Activated CD8-positive, alpha-beta memory T cell treated with anti-CD3 and anti-CD28 coated beads, Interleukin-2, amount 10 ng/mL, durations not matched to agents 7 days and 5 days (primary cell): ENCODE measurements around the gene KMT5B. TPM values are rescaled to one million over a fixed set of nuclear protein-coding genes. Genes with fewer than 3 reads are reported as not detected.

ENCODE experiments used
- ATAC-seq: fragments of 150-1000 bp; cut with Tn5 transposase; one replicate; pipeline ENCODE4 v1.10.0; 2021; ENCODE audit warnings: moderate library complexity
- CTCF ChIA-PET: fragments of 350-600 bp; sonication (Branson Sonifier 250); formaldehyde crosslinking; loops from one replicate; lab custom pipeline; 2021; ENCODE audit warnings: antibody characterized with exemption; lab: Charles Lee
- DNase-seq: peaks from one replicate; pipeline ENCODE4 v3.0.0-alpha.2; 2020
- H3K27ac Mint-ChIP-seq: one replicate; pipeline ENCODE4 v1.8.0; 2021; ENCODE audit warnings: mild to moderate bottlenecking, mixed read lengths
- H3K27me3 Mint-ChIP-seq: one replicate; pipeline ENCODE4 v1.8.0; 2021; ENCODE audit warnings: mixed read lengths
- H3K36me3 Mint-ChIP-seq: one replicate; pipeline ENCODE4 v1.8.0; 2021; ENCODE audit warnings: mild to moderate bottlenecking, mixed read lengths
- H3K4me1 Mint-ChIP-seq: one replicate; pipeline ENCODE4 v1.8.0; 2021; ENCODE audit warnings: mixed read lengths
- H3K4me3 Mint-ChIP-seq: one replicate; pipeline ENCODE4 v1.8.0; 2021; ENCODE audit warnings: mild to moderate bottlenecking, moderate library complexity, mixed read lengths
- H3K9me3 Mint-ChIP-seq: one replicate; pipeline ENCODE4 v1.8.0; 2022; ENCODE audit warnings: low read depth, mixed read lengths
- total RNA-seq, 2 experiments: library from RNA; stranded (reverse); gene quantifications; one replicate each; pipeline ENCODE4 v1.2.3, GENCODE V29; 2021

The KMT5B gene
- total RNA-seq, 2 experiments from 2014 or later, result 15.1 to 20.3 TPM

GRCh38 chr11:68113986-68114385 lies 99.1 kb downstream of the KMT5B start:
- Mint-ChIP-seq H3K4me1 (peaks cover 3% of the 10 kb centered on the region), H3K4me3 (no peak overlapping the region), H3K27me3 (no peaks in the 10 kb centered on the region), H3K27ac (no peak overlapping the region), H3K36me3 (no peaks in the 10 kb centered on the region), H3K9me3 (no peaks in the 10 kb centered on the region)
- ATAC-seq (no peak), DNase-seq (no peak)
- CTCF ChIA-PET, result no interaction called here

DNA sequence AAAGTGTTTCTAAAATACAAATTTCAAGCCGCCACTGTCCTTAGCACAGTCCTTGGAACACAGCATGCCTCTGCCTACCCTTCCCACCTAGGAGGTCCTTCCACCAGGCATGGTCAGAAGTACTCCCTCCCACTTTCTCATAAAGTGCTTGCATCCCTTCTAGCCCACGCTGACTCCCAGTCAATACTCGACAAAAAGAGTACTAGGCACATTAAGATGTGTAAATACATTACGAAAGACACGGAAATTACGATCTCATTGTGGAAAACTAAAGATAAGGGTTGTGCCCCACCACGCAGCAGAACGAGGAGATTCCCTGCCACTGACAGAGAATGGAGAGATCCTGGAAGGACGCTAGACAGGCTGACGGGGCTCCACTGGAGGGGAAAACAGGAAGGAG lies 105.4 kb downstream of the KMT5B start:
- ATAC-seq (no peak), DNase-seq (no peak)
- Mint-ChIP-seq H3K4me3 (no peak overlapping the region), H3K9me3 (no peaks in the 10 kb centered on the region), H3K4me1 (no peaks in the 10 kb centered on the region), H3K27me3 (no peaks in the 10 kb centered on the region), H3K27ac (no peak overlapping the region), H3K36me3 (no peaks in the 10 kb centered on the region)
- CTCF ChIA-PET, result no interaction called here

DNA sequence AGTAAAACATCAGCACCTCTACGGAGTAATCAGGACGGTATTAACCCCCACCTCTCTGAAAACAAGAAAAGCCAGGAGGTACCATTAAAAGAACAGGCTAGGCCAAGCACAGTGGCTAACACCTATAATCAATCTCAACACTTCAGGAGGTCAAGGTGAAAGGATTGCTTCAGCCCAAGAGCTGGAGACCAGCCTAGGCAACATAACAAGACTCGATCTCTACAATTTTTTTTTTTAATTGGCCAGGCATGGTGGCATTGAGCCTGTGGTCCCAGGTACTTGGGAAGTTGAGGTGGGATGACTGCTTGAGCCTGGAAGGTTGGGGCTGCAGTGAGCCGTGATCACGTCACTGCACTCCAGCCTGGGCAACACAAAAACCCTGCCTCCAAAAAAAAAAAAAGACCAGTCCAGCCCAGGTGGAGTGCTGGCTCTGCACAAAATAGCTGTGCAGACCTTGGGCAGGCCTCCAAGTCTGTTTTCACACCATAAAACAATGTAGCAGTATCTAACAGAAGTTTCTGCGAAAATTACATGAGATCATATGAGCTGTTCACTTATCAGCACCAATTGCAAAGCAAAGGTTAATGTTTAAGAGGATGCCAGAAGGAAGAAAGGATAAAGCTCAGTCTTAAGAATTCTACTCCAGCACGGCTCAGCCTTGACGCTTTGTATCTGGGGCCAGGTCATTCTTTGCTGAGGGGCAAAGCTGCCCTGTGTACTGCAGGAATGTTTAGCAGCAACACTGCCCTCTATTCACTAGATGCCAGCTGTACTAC lies 106.7 kb downstream of the KMT5B start:
- Mint-ChIP-seq H3K4me3 (no peak overlapping the region), H3K27me3 (no peaks in the 10 kb centered on the region), H3K27ac (no peak overlapping the region), H3K4me1 (no peaks in the 10 kb centered on the region), H3K9me3 (no peaks in the 10 kb centered on the region), H3K36me3 (no peaks in the 10 kb centered on the region)
- no peak for ATAC-seq
- DNase-seq, result no peak
- CTCF ChIA-PET, result no interaction called here

Other genes starting within 250 kb of the KMT5B start
- gene UNC93B1, start 209.2 kb downstream of the KMT5B start, total RNA-seq, result 10 to 100 TPM; 20.0 to 48.9 TPM
- not detected for gene ALDH3B1, start 203.0 kb downstream of the KMT5B start, total RNA-seq
- 100 to 1,000 TPM; 161 TPM for gene NDUFS8, start 182.6 kb downstream of the KMT5B start, total RNA-seq
- 100 to 1,000 TPM; 235 to 311 TPM for gene TCIRG1, start 174.3 kb downstream of the KMT5B start, total RNA-seq
- gene CHKA, start 91.9 kb downstream of the KMT5B start, total RNA-seq, result 10 to 100 TPM in 1 of 2 experiments, 1 to 10 TPM in 1; 5.3 to 12.9 TPM
- 10 to 100 TPM; 26.4 to 27.0 TPM for gene C11orf24, start 58.7 kb upstream of the KMT5B start, total RNA-seq
- 10 to 100 TPM; 15.6 to 16.2 TPM for gene LRP5, start 99.3 kb upstream of the KMT5B start, total RNA-seq
- 100 to 1,000 TPM; 116 to 121 TPM for gene PPP6R3, start 247.5 kb upstream of the KMT5B start, total RNA-seq